GM21737 (cell line): ENCODE data around the gene NAA10.

Experiments used
- ATAC-seq: cut with Tn5 transposase; IDR thresholded peaks from one replicate; pipeline ENCODE4 v1.9.1; 2021; ENCODE audit warnings: mild to moderate bottlenecking, moderate library complexity; ENCODE audit not compliant: unreplicated experiment

Gene NAA10

GRCh38 chrX:153967536-153968224 lies 32.8 kb upstream of the NAA10 start:
- ATAC-seq: no peak

DNA sequence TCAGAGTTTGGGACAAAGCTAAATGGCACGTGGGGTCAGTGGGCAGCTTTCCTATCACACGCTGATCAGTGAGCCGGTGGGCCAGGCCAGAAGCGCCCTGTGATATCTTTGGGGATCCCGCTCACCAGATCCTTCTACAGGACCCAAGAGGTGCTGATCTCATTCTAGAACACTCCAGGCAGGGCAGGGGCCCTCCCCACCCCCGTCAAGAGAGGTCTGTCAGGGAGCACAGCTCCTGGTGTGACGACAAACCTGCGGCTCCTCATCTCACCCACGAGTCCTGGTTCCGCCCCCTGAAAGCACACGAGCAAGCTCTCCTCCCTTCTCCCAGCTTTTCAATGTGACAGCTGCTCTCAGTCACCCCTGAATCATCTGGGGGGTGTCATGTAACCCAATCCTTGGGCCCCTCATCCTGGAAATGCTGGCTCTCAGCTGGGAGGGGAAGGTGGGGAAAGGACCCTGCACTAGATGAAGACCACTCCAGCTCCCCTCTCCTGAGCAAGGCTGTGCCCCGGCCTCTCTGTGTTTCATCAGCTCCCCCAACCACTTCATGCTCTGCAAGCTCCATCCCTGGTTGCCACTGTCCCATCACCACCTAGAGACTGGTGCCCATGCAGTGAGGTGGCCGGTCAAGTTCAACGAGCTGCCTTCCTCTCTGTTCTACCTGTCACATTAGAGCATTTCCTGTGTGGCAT lies 32.2 kb upstream of the NAA10 start:
- no peak for ATAC-seq

DNA sequence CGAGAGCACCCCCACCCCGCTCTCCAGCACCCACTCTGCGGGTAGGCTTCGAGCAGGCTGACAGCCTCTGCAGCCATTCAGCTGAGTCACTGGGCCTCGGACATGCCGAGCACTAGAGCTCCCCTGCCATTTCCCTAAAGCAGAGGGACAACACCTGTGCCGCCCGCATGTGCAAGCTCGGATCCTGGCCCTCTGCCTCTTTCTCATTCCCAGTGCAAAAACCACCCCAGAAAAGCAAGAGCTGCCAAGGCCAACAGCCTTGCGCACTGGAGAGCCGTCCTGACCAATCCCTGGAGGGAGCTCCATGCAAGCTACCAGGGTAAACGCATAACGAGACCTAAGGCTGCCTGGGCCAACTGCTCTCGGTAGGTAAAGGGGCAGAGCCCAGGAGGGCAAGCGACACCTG lies 31.4 kb upstream of the NAA10 start:
- ATAC-seq: no peak

GRCh38 chrX:153965406-153965805 lies 30.6 kb upstream of the NAA10 start:
- ATAC-seq: no peak

DNA sequence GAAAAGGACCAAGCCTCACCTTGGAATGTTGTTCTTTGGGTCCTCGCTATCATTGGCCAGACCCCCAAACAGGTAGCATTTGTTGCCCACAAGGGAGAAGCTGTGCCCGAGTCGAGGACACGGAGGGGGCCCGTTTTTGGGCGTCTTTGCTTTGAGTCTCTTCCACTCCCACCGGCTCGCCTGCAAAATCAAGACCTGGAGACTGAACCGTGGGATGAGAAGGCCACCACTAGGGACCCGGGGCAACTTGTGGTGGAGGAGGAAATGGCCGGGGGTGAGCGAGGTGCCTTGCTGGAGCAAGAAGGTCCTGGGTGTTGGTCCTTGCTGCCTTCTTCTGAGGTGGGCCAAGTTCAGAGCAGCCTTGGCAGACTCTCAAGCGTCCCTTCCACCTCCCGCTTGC lies 29.3 kb upstream of the NAA10 start:
- ATAC-seq: no peak

GRCh38 chrX:153963546-153963945 lies 28.7 kb upstream of the NAA10 start:
- no peak for ATAC-seq

DNA sequence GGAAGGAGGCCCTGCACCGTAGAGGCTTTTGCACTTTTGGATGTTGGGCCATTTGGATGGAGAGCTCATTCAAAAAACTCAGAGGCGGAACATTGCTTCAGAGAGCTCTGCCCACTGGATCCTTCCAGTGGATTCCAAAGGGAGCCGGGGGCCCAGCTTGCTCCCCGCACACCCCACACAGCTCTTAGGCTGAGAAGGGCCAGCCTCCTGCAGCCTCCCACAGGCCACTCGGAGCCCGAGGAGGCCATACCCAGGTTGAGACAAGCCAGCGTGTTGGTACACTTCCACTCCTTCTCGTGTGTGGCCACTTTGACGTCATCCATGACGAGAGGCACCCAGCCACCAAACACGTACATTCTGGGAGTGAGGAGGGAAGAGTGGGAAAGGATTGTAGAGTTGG lies 26.5 kb upstream of the NAA10 start:
- no peak for ATAC-seq

GRCh38 chrX:153960786-153961185 lies 25.9 kb upstream of the NAA10 start:
- ATAC-seq: no peak

DNA sequence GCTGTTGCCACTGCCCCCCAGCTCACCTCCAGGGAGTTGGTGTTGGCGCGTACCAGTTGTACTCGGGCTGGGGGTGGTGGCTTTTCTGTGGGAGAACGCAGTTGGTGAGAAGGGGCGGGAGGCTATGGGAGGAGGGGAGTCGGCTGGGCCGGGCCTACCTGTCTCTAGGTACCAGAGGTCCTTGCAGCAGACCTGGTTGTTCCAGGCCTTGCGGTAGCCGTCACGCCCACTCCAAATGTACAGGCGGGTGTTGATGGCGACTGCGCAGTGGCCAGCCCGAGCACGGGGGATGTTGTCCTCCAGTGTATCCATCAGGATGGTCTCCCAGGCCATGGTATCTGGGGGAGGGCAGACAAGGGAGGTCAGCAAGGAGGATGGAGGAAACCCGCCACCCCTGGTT lies 25.2 kb upstream of the NAA10 start:
- ATAC-seq: no peak

GRCh38 chrX:153959649-153960048 lies 24.8 kb upstream of the NAA10 start:
- no peak for ATAC-seq

DNA sequence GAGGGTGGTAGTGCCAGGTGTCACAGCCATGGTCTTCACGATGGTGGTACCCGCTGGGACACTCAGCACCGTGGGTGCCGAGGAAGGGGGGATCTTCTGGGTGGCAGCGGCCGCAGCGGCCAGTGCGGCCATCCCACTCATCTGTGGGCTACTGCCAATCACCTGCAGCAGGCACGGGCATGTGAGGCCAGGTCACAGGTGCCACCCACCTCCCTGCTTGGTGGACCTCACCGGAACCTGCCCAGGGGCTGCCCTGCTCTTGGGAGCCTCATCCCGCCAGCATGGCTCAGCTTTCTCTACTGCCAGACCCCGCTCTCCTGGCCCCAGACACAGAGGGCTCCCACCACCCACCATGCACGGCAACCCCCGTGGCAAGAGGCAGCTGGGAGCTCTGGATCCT lies 23.8 kb upstream of the NAA10 start:
- no peak for ATAC-seq

- ATAC-seq: no peak
Observed at GRCh38 chrX:153957224-153957623, 22.4 kb upstream of the NAA10 start.

GRCh38 chrX:153956044-153956907 lies 21.4 kb upstream of the NAA10 start:
- no peak for ATAC-seq

- no peak for ATAC-seq
Observed at GRCh38 chrX:153955228-153955732, 20.4 kb upstream of the NAA10 start.

GRCh38 chrX:153954558-153955227 lies 19.9 kb upstream of the NAA10 start:
- ATAC-seq: no peak

- ATAC-seq: no peak
Observed at GRCh38 chrX:153953892-153954557, 19.2 kb upstream of the NAA10 start.

DNA sequence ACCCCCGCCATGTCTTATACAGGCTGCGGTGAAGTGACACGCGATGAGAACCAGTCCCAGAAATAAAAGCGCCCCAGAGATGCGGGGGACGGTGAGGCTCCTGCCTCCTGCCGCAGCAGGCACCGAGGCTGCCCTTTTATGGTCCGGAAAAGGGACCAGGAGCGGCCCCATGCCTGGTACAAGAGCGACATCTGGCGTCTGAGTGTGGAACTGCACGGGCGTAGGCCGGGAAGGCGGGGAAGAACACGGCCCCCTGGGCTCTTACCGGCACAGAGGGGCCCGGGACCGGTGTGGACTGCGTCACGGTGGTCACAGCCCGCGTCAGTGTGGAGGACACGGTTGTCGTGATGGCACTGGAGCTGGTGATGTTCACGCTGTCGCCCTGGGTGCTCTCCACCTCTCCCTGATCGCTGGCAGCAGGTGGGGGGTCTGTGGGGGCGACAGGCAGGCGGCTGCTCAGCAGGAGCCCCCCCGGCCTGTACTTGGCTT lies 18.5 kb upstream of the NAA10 start:
- no peak for ATAC-seq

DNA sequence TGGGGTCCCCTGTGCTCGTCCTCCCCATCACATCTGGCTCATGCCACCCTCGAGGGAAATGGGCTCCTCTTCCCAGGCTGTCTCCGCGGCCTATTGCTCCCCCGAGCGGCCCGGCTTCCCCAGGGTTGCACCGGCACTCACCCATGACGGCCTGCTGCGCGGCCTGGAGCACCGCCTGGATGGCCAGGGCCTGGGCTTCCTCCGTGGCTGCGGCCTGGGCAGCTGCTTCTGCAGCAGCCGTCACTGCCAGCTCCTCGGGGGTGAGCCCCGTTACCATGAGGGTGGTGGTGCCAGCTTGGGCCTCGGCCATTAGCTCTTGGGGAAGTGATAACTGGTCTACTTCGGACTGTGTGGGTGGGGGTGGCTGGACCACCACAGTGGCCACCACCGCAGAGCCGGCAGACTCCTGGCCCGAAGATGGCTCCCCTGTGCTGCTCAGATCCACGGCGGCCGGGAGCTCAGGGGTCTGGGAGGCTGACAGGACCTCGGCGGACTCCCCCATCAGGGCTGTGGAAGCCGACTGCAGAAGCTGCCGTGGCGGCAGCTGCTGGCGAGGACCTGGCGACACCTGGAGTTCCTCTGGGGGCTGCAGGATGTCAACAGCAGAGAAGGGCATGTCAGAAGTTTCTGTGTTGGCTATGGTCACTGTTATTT lies 17.7 kb upstream of the NAA10 start:
- ATAC-seq: no peak

- no peak for ATAC-seq
Observed at GRCh38 chrX:153951683-153952372, 17.0 kb upstream of the NAA10 start.
